Measurements from ENCODE around the gene ZDHHC12. TPM values are rescaled to one million over a fixed set of nuclear protein-coding genes. Genes with fewer than 3 reads are reported as not detected.
"Not testable (repeated sequence)": the region's sequence is repeated elsewhere in the genome, so short reads cannot be mapped to it uniquely, and the experiment has no call there.

Gene ZDHHC12
- total RNA-seq, 1 experiment from 2014 or later: 35.0 TPM

DNA sequence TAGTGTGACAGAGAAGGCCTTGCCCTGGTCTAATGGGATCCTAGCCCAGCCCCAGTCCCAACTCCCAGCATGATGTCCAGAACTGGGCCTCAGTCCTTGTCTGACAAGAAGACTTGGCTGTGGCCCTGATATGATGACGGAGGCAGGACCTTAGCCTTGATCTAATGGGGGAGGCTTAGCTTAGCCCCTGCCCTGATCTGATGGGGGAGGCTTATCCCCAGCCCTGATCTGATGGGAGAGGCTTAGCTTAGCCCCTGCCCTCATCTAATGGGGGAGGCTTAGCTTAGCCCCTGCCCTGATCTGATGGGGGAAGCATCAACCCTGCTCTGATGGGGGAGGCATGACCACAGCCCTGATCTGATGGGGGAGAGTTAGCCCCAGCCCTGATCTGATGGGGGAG, 17.9 kb downstream of the ZDHHC12 start:
- peaks cover 23% of the 10 kb centered on the region for H3K36me3 ChIP-seq
- H3K9me3 ChIP-seq (replicated peaks): no peaks in the 10 kb centered on the region
- H3K27me3 ChIP-seq: no peaks in the 10 kb centered on the region
- H3K4me3 ChIP-seq: no peak overlapping the region
- no peak overlapping the region for H3K27ac ChIP-seq
- no peak for DNase-seq
- H3K4me1 ChIP-seq: no peaks in the 10 kb centered on the region

DNA sequence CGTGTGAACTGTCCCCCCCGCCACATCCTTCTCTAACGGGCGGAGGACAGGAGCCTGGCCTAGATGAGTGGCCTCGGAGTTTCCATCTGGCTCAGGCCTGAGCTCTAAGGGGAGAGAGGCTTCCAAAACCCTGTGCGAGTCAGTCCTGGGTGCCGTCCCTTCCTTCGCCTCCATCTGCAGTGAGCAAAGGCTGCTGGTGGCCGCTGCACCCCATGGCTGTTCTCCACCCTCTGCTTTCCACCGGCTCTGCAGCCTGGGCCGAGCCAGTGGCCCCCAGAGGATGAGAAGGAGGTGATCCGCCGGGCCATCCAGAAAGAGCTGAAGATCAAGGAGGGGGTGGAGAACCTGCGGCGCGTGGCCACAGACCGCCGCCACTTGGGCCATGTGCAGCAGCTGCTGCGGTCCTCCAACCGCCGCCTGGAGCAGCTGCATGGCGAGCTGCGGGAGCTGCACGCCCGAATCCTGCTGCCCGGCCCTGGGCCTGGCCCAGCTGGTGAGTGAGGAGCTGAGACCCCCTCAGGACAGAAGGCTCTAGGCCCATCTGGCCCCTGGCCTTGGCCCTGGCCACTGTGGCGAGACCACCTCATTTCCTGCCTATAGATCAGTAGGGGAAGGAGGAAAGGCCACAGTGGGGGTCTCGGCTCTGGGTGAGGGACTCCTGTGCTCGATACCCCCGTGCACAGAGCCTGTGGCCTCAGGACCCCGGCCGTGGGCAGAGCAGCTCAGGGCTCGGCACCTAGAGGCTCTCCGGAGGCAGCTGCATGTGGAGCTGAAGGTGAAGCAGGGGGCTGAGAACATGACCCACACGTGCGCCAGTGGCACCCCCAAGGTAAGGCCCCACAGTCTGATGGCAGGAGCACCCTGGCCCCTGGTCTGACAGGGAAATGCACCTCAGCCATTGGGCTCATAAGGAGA, 18.6 kb downstream of the ZDHHC12 start:
- DNase-seq: peak in 1 of 2 experiments; percentile 7
- Histone ChIP-seq H3K36me3 (peaks cover 18% of the 10 kb centered on the region), H3K4me1 (no peaks in the 10 kb centered on the region), H3K27ac (no peak overlapping the region), H3K9me3 (replicated peaks) (no peaks in the 10 kb centered on the region), H3K4me3 (no peak overlapping the region), H3K27me3 (no peaks in the 10 kb centered on the region)

DNA sequence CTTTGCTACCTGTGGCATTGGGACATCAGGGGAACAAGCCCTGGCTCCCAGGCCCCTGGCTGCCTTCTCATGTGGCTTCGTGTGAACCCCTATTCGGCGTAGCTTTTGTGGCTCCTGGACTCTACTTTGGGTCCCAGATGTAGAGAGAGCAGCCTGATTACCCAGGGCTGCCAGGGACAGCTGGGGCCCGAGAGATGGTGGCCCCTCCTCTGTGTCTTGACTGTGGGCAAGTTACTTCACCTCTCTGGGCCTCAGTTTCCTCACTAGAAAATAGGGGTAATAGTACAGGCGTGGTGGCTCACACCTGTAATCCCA, 19.6 kb downstream of the ZDHHC12 start:
- no peaks in the 10 kb centered on the region for H3K4me1 ChIP-seq
- no peak for DNase-seq
- H3K4me3 ChIP-seq: no peak overlapping the region
- H3K27ac ChIP-seq: no peak overlapping the region
- H3K9me3 ChIP-seq (replicated peaks): no peaks in the 10 kb centered on the region
- H3K36me3 ChIP-seq: peaks cover 18% of the 10 kb centered on the region
- H3K27me3 ChIP-seq: no peaks in the 10 kb centered on the region

DNA sequence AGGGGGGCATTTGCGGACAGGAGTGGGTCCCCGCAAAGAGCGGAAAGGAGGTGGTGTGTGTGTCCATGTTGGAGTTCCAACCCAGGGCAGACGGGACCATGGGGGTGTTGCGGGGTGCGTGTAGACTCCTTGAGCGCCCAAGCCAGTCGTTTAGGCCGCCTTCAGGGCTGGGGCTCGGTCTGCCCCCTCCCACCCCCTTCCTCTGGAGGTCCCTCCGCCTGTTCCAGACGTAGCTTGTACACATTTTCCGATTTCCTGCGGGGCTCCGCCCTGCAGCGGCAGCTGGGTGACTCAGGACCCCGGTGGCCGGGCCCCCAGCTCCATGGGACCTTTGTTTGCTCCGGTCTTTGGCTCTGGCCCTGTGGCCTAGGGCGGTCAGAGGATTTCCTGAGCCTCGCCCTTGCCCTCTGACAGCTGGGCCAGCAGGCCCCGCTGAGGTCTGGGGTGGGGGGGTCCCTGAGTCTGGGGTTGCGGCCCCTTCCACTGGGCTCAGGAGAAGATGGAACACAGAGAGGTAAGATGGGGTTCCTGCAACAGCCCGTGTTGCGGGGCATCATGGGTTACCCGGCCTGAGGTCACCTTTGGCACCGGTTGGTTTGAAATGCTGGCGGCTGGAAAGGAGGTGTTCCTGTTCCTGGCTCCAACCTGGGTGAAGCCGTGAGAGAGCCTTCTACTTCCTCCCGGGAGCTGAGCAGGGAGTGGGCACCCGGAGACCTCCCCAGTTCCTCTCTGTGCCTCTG, 20.1 kb downstream of the ZDHHC12 start:
- DNase-seq: no peak
- Histone ChIP-seq H3K36me3 (peaks cover 18% of the 10 kb centered on the region), H3K9me3 (replicated peaks) (no peaks in the 10 kb centered on the region), H3K27ac (peak overlapping the region; percentile 68), H3K4me3 (peak overlapping the region; percentile 76), H3K4me1 (no peaks in the 10 kb centered on the region), H3K27me3 (no peaks in the 10 kb centered on the region)

GRCh38 chr9:128702949-128703615, 20.8 kb downstream of the ZDHHC12 start:
- DNase-seq: peak; percentile 83 to 84
- Histone ChIP-seq H3K9me3 (replicated peaks) (no peaks in the 10 kb centered on the region), H3K4me3 (peak overlapping the region; percentile 76), H3K27me3 (no peaks in the 10 kb centered on the region), H3K36me3 (peaks cover 15% of the 10 kb centered on the region), H3K4me1 (no peaks in the 10 kb centered on the region), H3K27ac (peak overlapping the region; percentile 68)

DNA sequence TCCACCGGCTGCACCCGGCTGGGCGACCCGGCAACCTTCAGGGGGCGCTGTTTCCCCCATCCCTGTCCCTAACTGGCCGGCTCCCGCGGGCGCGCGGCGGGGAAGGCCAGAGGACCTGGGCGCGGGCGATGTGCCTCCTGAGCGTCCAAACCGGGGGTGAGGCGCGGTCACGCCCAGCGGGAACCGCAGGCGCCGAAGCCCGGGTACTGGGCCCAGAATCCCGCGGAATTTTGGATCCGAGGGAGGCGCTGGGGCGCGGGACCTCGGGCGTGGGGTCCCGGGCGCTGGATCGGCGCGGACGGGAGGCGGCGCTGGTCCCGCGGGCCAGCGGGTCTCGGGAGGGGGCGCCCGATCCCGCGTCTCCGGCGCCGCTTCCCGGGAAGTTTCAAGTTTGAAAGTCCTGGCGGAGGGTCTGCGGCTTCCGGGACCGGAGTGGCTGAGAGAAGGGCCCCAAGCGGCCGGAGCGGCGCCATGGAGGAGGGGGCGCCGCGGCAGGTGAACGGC, 21.4 kb downstream of the ZDHHC12 start, which contains the start of gene PKN3:
Gene PKN3, plus strand, starts transcription at position 59 of the 504 bp plus-strand sequence. Its CDS starts 413 bp downstream, at position 472.
- Histone ChIP-seq H3K27me3 (no peaks in the 10 kb centered on the region), H3K27ac (peak within 1 kb of the TSS; percentile 68), H3K4me3 (peak within 1 kb of the TSS; percentile 76), H3K36me3 (peaks cover 12% of the 10 kb centered on the region), H3K9me3 (replicated peaks) (no peaks in the 10 kb centered on the region), H3K4me1 (no peaks in the 10 kb centered on the region)
- DNase-seq: peak; percentile 95 to 97

DNA sequence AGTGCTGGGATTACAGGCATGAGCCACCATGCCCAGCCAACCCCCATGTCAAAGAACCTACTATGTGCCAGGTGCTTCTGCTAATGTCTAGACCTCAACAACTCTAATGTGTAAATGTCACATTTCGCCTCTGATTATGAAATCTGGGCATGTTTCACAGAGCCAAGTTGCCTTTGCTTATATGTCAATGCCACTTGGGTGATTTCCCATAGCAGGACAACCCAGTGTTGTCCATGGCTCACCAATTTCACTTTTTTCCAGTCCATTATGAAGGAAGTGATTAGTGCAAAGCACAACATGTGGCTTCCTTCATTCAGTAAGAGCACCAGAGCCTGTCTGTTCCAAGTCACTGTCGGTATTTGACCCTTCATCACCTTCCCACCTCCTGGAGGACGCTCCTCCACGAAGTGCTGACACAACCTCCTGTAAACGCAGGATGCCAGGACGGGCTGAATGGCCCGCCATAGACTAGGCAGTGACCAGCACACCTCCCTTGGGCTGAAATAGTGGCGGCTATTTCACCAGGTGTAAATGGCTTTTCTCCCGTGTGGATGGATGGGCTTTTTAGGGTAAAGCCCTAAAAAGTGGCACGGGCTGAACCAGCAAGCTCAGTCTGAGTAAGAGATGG, 22.6 kb downstream of the ZDHHC12 start:
- no peak overlapping the region for H3K27ac ChIP-seq
- peak in 1 of 2 experiments; percentile 15 for DNase-seq
- no peaks in the 10 kb centered on the region for H3K4me1 ChIP-seq
- H3K9me3 ChIP-seq (replicated peaks): no peaks in the 10 kb centered on the region
- no peak overlapping the region for H3K4me3 ChIP-seq
- H3K27me3 ChIP-seq: no peaks in the 10 kb centered on the region
- H3K36me3 ChIP-seq: peaks cover 14% of the 10 kb centered on the region

- H3K27me3 ChIP-seq; H3K9me3 ChIP-seq (replicated peaks); H3K27ac ChIP-seq; DNase-seq; H3K4me1 ChIP-seq; H3K4me3 ChIP-seq: not testable (repeated sequence)
- peaks cover 24% of the 10 kb centered on the region for H3K36me3 ChIP-seq
These were observed 24.7 kb downstream of the ZDHHC12 start for GRCh38 chr9:128699096-128699795.

GRCh38 chr9:128696923-128697707, 26.8 kb downstream of the ZDHHC12 start:
- no peak for DNase-seq
- no peaks in the 10 kb centered on the region for H3K27me3 ChIP-seq
- no peak overlapping the region for H3K27ac ChIP-seq
- H3K9me3 ChIP-seq (replicated peaks): no peaks in the 10 kb centered on the region
- no peaks in the 10 kb centered on the region for H3K4me1 ChIP-seq
- H3K4me3 ChIP-seq: no peak overlapping the region
- H3K36me3 ChIP-seq: peaks cover 44% of the 10 kb centered on the region

- Histone ChIP-seq H3K9me3 (replicated peaks) (no peaks in the 10 kb centered on the region), H3K36me3 (peaks cover 64% of the 10 kb centered on the region), H3K4me3 (no peak overlapping the region), H3K4me1 (no peaks in the 10 kb centered on the region; the same call in 1 of the 2 replicates), H3K27ac (no peak overlapping the region), H3K27me3 (no peaks in the 10 kb centered on the region)
- DNase-seq: no peak
These were observed 29.6 kb downstream of the ZDHHC12 start for GRCh38 chr9:128694344-128694743.

- H3K4me1 ChIP-seq; DNase-seq; H3K4me3 ChIP-seq; H3K9me3 ChIP-seq (replicated peaks); H3K27ac ChIP-seq; H3K27me3 ChIP-seq: not testable (repeated sequence)
- H3K36me3 ChIP-seq: peaks cover 64% of the 10 kb centered on the region
These were observed 30.2 kb downstream of the ZDHHC12 start for GRCh38 chr9:128693738-128694137.

- no peak for DNase-seq
- Histone ChIP-seq H3K4me1 (no peaks in the 10 kb centered on the region; the same call in 1 of the 2 replicates), H3K9me3 (replicated peaks) (no peaks in the 10 kb centered on the region), H3K27me3 (no peaks in the 10 kb centered on the region), H3K4me3 (peak overlapping the region; percentile 93), H3K27ac (peak overlapping the region; percentile 67), H3K36me3 (peaks cover 48% of the 10 kb centered on the region)
These were observed 33.3 kb downstream of the ZDHHC12 start for GRCh38 chr9:128690684-128691034.
